IPS-15b (cell line): ENCODE data around the gene RFPL4A.
"Not testable (repeated sequence)": the region's sequence is repeated elsewhere in the genome, so short reads cannot be mapped to it uniquely, and the experiment has no call there.

Experiments
- H3K27me3 ChIP-seq: one replicate; pipeline ENCODE4 v1.6.1; 2013; ENCODE audit warnings: low read length; ENCODE audit not compliant: control insufficient read depth, insufficient read depth
- H3K36me3 ChIP-seq: one replicate; pipeline ENCODE4 v1.6.1; 2013; ENCODE audit warnings: low read length; ENCODE audit not compliant: control insufficient read depth, insufficient read depth
- H3K4me1 ChIP-seq: one replicate; pipeline ENCODE4 v1.6.1; 2013; ENCODE audit warnings: mild to moderate bottlenecking, low read length; ENCODE audit not compliant: control insufficient read depth, insufficient read depth
- H3K4me3 ChIP-seq: one replicate; pipeline ENCODE4 v1.5.1; 2013; ENCODE audit warnings: low read depth, low read length
- H3K9ac ChIP-seq: one replicate; pipeline ENCODE4 v1.6.1; 2013; ENCODE audit warnings: low read depth, mild to moderate bottlenecking, low read length
- H3K9me3 ChIP-seq: one replicate; pipeline ENCODE4 v1.6.1; 2013; ENCODE audit warnings: mild to moderate bottlenecking, low read length; ENCODE audit not compliant: control insufficient read depth, insufficient read depth

RFPL4A gene

DNA sequence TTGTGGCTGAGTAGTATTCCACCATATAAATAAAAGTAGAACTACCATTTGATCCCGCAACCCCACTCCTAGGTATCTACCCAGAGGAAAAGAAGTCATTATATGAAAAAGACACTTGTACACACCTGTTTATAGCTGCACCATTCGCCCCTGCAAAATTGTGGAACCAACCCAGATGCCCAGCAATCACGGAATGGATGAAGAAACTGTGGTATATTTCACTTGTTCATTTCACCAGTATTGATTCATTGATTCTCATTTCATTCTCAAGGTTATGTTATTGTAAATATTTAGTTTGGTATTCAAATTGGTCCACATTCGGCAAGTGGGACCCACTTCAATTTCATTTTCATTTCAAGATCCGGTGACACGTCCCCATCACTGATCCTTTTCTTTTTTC is 8.2 kb upstream of the RFPL4A start:
- no peak overlapping the region for H3K9ac ChIP-seq
- no peaks in the 10 kb centered on the region for H3K4me1 ChIP-seq
- H3K27me3 ChIP-seq = no peaks in the 10 kb centered on the region
- no peaks in the 10 kb centered on the region for H3K36me3 ChIP-seq
- H3K9me3 ChIP-seq = peaks cover 9% of the 10 kb centered on the region
- no peak overlapping the region for H3K4me3 ChIP-seq

DNA sequence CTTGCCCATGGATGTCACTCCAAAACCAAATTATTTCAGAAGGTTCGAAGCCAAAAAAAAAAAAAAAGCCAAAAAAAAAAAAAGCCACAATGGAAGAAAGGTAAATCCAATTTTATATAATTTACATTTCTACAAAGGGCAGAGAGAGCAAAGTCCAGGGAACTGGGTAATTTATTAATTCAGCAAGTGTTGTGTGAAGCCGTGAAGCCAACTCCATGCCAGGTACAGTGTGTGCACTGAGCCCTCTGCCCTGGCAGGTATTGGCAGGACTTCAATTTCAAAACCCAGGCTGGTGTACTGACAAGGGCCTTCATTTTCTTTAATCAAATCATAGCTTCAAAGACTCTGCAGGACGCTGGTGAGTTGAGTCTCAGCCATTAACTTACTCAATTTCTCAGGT is 5.5 kb upstream of the RFPL4A start:
- H3K27me3 ChIP-seq = no peaks in the 10 kb centered on the region

DNA sequence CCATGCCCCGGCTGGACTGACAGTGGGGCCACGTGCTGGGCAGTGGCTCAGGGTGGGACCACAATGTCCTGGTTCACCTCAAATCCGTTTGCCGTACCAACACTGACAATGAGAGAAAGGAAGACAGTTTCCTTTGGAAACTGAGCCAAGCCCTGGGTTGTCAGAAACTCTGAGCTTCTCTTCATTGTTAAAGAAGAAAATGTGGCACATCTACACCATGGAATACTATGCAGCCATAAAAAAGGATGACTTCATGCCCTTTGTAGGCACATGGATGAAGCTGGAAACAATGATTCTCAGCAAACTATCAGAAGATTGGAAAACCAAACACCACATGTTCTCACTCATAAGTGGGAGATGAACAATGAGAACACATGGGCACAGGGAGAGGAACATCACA is 2.1 kb upstream of the RFPL4A start:
- not testable (repeated sequence) for H3K9me3 ChIP-seq, H3K36me3 ChIP-seq, H3K27me3 ChIP-seq, H3K4me3 ChIP-seq, H3K9ac ChIP-seq, H3K4me1 ChIP-seq

More for the DNA sequence above, 5.5 kb upstream of the RFPL4A start:
- H3K36me3 ChIP-seq = no peaks in the 10 kb centered on the region
- no peak overlapping the region for H3K4me3 ChIP-seq
- H3K4me1 ChIP-seq = no peaks in the 10 kb centered on the region
- peaks cover 8% of the 10 kb centered on the region for H3K9me3 ChIP-seq
- H3K9ac ChIP-seq = no peak overlapping the region

DNA sequence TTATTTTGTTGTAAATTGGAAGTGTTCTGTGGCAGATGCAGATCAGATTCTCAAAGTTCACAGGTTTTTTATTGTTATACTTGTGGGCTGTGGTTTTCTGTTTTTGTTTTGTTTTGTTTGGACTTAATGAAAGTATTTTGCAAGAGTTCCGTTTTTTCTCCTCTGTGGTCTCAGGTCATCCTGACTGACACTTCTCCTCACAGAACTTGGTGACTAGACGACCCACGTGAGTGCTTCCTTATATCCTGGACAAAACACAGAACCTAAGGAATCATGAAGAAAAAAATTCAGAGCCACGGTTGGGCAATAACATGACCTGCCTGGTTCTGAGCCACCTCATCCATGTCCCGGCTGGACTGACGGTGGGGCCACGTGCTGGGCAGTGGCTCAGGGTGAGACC is 7.6 kb downstream of the RFPL4A start:
- Histone ChIP-seq H3K4me3 (no peak overlapping the region), H3K4me1 (no peaks in the 10 kb centered on the region), H3K36me3 (no peaks in the 10 kb centered on the region), H3K27me3 (no peaks in the 10 kb centered on the region), H3K9me3 (peaks cover 8% of the 10 kb centered on the region), H3K9ac (no peak overlapping the region)

DNA sequence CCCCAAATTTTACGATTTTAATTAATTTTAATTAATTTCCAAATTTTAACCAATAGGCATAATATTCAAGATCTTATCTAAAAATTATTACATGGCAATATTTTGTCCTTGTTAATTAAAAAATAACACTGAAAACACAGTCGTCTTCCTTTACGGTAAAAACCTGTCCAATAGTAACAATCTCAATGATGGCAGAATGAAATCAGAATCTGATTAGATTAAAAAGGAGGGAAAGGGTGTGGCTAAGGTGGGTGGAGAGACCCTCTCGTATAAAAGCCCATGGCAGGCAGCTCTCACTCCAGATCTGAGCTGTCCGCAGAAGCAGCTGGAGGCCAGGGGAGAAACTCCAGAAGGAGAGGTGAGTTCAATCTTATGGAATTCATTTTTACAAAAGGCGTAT is 9.9 kb downstream of the RFPL4A start, which contains the start of gene RFPL4AL1:
RFPL4AL1 (plus strand) TSS at position 301 of the 400 bp plus-strand sequence. CDS start 2,687 bp downstream, outside the sequence.
- not testable (repeated sequence) for H3K9ac ChIP-seq, H3K4me3 ChIP-seq, H3K4me1 ChIP-seq, H3K27me3 ChIP-seq, H3K9me3 ChIP-seq, H3K36me3 ChIP-seq

DNA sequence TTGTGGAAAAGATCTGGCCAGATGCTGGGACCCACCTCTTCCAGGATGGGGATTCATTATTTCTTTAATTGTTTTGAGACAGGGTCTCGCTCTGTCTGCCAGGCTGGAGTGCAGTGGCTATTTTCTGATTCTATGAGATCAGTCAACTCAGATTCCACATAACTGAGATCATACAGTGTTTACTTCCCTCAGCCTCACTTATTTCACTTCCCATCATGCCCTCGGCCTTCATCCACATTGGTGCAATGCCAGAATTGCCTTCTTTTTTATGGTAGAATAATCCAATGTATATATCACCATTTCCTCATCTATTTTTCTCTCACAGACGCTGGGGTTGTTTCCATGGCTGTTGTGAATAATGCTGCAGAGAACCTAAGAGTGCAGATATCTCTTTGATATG is 10.7 kb downstream of the RFPL4A start:
- H3K36me3 ChIP-seq, H3K27me3 ChIP-seq, H3K9ac ChIP-seq, H3K4me1 ChIP-seq, H3K9me3 ChIP-seq, H3K4me3 ChIP-seq: not testable (repeated sequence)

DNA sequence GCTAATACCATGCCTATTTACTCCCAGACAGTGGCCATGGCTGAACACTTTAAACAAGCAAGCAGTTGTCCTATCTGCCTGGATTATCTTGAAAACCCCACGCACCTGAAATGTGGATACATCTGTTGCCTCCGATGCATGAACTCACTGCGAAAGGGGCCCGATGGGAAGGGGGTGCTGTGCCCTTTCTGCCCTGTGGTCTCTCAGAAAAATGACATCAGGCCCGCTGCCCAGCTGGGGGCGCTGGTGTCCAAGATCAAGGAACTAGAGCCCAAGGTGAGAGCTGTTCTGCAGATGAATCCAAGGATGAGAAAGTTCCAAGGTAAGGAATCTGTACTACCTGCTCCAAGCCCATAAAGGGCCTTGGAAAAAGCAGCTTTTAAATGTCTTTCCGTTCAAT is 18.6 kb downstream of the RFPL4A start:
- no peak overlapping the region for H3K9ac ChIP-seq
- H3K4me3 ChIP-seq = no peak overlapping the region
- H3K9me3 ChIP-seq = peaks cover 12% of the 10 kb centered on the region

DNA sequence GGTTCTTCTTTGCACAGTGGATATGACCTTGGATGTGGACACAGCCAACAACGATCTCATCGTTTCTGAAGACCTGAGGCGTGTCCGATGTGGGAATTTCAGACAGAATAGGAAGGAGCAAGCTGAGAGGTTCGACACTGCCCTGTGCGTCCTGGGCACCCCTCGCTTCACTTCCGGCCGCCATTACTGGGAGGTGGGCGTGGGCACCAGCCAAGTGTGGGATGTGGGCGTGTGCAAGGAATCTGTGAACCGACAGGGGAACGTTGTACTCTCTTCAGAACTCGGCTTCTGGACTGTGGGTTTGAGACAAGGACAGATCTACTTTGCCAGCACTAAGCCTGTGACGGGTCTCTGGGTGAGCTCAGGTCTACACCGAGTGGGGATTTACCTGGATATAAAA is 19.4 kb downstream of the RFPL4A start:
- Histone ChIP-seq H3K9ac (no peak overlapping the region), H3K4me3 (no peak overlapping the region), H3K4me1 (no peaks in the 10 kb centered on the region), H3K36me3 (no peaks in the 10 kb centered on the region), H3K9me3 (peaks cover 12% of the 10 kb centered on the region), H3K27me3 (no peaks in the 10 kb centered on the region)

More for the DNA sequence above, 18.6 kb downstream of the RFPL4A start:
- Histone ChIP-seq H3K4me1 (no peaks in the 10 kb centered on the region), H3K36me3 (no peaks in the 10 kb centered on the region), H3K27me3 (no peaks in the 10 kb centered on the region)

DNA sequence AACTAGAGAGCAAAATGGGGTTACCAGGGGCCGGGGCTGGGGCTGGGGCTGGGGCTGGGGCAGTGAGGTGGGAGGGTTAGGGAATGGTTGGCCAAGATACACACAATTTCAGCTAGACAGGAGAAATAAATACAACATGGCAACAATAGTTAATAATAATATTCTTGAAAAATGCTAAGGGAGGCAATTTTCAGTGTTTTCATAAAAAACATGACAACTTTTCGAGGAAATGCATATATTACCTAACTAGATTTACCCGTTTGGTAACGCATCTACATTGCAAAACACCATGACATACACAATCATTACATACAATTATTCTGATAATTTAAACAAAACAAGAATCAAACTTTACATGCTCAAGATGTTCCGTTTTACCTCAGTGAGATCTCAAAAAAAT is 22.2 kb downstream of the RFPL4A start:
- Histone ChIP-seq H3K4me1 (no peaks in the 10 kb centered on the region), H3K4me3 (no peak overlapping the region), H3K27me3 (no peaks in the 10 kb centered on the region), H3K9me3 (peaks cover 17% of the 10 kb centered on the region), H3K9ac (no peak overlapping the region), H3K36me3 (no peaks in the 10 kb centered on the region)

DNA sequence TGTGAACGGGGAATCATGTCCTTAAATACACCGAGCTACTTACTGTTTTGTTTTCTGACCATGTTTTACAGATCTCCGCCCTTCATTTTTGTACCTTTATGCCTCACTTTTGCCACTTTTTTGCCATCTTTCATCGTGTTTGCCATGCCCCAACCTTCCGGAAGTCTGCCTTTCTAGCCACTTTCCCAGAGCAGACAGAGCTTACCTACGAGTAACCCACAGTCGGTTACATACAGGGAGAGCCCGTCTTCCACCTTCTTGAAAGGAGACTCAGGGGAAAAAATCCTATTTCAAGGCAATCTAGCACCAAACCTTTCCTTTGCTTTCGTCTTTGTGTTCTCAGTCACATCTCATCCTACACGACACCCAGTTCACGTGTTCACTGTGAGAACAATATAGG is 36.1 kb downstream of the RFPL4A start:
- Histone ChIP-seq H3K36me3 (no peaks in the 10 kb centered on the region), H3K4me3 (no peak overlapping the region), H3K9ac (no peak overlapping the region), H3K4me1 (no peaks in the 10 kb centered on the region), H3K27me3 (no peaks in the 10 kb centered on the region), H3K9me3 (peaks cover 12% of the 10 kb centered on the region)

DNA sequence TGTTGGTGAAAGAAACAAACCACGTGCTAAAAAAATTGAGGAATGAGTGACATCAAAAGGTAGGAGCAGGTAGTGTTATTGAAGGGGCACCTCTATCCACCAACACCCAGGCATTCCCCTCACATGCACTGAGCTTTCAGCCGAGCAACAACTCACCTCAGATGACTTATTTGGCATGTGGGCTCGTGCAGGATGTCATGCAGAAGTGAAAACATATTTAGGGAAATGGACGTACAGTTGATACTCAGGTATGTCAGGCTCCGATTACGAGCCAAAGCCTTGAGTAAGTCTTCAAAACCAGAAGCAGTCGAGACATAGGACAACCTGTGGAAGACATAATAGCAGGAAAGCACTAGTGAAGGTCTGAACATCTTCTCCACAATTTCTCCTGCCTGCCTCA is 42.5 kb downstream of the RFPL4A start:
- H3K4me1 ChIP-seq = no peaks in the 10 kb centered on the region

DNA sequence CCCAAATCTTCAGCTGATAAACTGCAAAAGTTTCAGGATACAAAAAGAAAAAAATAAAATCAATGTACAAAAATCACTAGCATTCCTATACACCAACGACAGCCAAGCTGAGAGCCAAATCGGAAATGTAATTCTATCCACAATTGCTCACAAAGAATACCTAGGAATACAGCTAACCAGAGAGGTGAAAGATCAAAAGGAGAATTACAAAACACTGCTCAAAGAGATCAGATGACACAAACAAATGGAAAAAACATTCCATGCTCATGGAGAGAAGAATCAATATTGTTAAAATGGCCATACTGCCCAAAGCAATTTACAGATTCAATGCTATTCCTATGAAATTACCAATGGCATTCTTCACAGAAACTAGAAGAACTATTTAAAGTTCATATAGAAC is 43.4 kb downstream of the RFPL4A start:
- H3K4me1 ChIP-seq = no peaks in the 10 kb centered on the region
- no peak overlapping the region for H3K4me3 ChIP-seq
- no peaks in the 10 kb centered on the region for H3K27me3 ChIP-seq
- H3K36me3 ChIP-seq = no peaks in the 10 kb centered on the region
- H3K9me3 ChIP-seq = peaks cover 23% of the 10 kb centered on the region
- no peak overlapping the region for H3K9ac ChIP-seq

More for the DNA sequence above, 42.5 kb downstream of the RFPL4A start:
- H3K4me3 ChIP-seq = no peak overlapping the region
- H3K27me3 ChIP-seq = no peaks in the 10 kb centered on the region
- H3K9ac ChIP-seq = no peak overlapping the region
- H3K9me3 ChIP-seq = peaks cover 20% of the 10 kb centered on the region
- no peaks in the 10 kb centered on the region for H3K36me3 ChIP-seq
